MM.1S (cell line): Measurements from ENCODE around the gene MISP3.

Experiments used
- DNase-seq: peaks from one replicate; pipeline ENCODE4 v3.0.0-alpha.2; 2015
- H2AFZ ChIP-seq: fragments of 300-600 bp; sonication (generic); 2 replicates; pipeline ENCODE4 v1.6.0; 2016; ENCODE audit warnings: antibody characterized with exemption, low read length
- H3F3A ChIP-seq: fragments of 300-600 bp; sonication (generic); 2 replicates; pipeline ENCODE4 v1.6.1; 2016; ENCODE audit warnings: mild to moderate bottlenecking, antibody characterized with exemption, low read length, moderate library complexity, mixed read lengths; ENCODE audit not compliant: insufficient read depth
- H3K27ac ChIP-seq: fragments of 300-600 bp; sonication (generic); 2 replicates; pipeline ENCODE4 v1.5.1; 2016; ENCODE audit warnings: mild to moderate bottlenecking, low read length
- H3K27me3 ChIP-seq: fragments of 300-600 bp; sonication (generic); replicated peaks from 2 replicates; pipeline ENCODE4 v1.6.0; 2016; ENCODE audit warnings: low read length; ENCODE audit not compliant: insufficient read depth
- H3K36me3 ChIP-seq: fragments of 300-600 bp; sonication (generic); replicated peaks from 2 replicates; pipeline ENCODE4 v1.6.1; 2016; ENCODE audit warnings: mild to moderate bottlenecking, low read length, mixed read lengths; ENCODE audit not compliant: insufficient read depth
- H3K4me1 ChIP-seq: fragments of 300-600 bp; sonication (generic); 2 replicates; pipeline ENCODE4 v1.6.1; 2016; ENCODE audit warnings: low read length, mixed read lengths
- H3K4me2 ChIP-seq: fragments of 300-600 bp; sonication (generic); 2 replicates; pipeline ENCODE4 v1.6.0; 2016; ENCODE audit warnings: low read depth, low read length
- H3K4me3 ChIP-seq: fragments of 300-600 bp; sonication (generic); 2 replicates; pipeline ENCODE4 v1.5.1; 2016; ENCODE audit warnings: low read length, mixed read lengths
- H3K79me2 ChIP-seq: fragments of 300-600 bp; sonication (generic); 2 replicates; pipeline ENCODE4 v1.6.1; 2016; ENCODE audit warnings: mixed run types, low read length, mixed read lengths
- H3K9ac ChIP-seq: fragments of 300-600 bp; sonication (generic); 2 replicates; pipeline ENCODE4 v1.6.1; 2016; ENCODE audit warnings: low read length, mixed read lengths
- H3K9me2 ChIP-seq: fragments of 300-600 bp; sonication (generic); replicated peaks from 2 replicates; pipeline ENCODE4 v1.6.1; 2016; ENCODE audit warnings: mild to moderate bottlenecking, low read length, mixed read lengths; ENCODE audit not compliant: insufficient read depth
- H3K9me3 ChIP-seq: fragments of 300-600 bp; sonication (generic); replicated peaks from 2 replicates; pipeline ENCODE4 v1.6.1; 2016; ENCODE audit warnings: mild to moderate bottlenecking, low read length, mixed read lengths; ENCODE audit not compliant: insufficient read depth
- H4K20me1 ChIP-seq: fragments of 300-600 bp; sonication (generic); 2 replicates; pipeline ENCODE4 v1.6.1; 2016; ENCODE audit warnings: mild to moderate bottlenecking, low read length, moderate library complexity, mixed read lengths; ENCODE audit not compliant: insufficient read depth
- EZH2 ChIP-seq: fragments of 300-600 bp; sonication (generic); optimal IDR thresholded peaks from 2 replicates; pipeline ENCODE3; 2017; ENCODE audit warnings: low read depth, mild to moderate bottlenecking, antibody characterized with exemption, low read length, mixed read lengths
- EZH2phosphoT487 ChIP-seq: fragments of 300-600 bp; sonication (generic); IDR thresholded peaks from 2 replicates; pipeline ENCODE4 v1.6.1; 2018; ENCODE audit warnings: antibody characterized with exemption, low read length
- TF ChIP-seq, protein P1 (sequence below): fragments of 300-600 bp; sonication (generic); IDR thresholded peaks from 2 replicates; pipeline ENCODE4 v1.5.1; 2016; ENCODE audit warnings: antibody characterized with exemption, low read length, mixed read lengths

Gene MISP3

DNA sequence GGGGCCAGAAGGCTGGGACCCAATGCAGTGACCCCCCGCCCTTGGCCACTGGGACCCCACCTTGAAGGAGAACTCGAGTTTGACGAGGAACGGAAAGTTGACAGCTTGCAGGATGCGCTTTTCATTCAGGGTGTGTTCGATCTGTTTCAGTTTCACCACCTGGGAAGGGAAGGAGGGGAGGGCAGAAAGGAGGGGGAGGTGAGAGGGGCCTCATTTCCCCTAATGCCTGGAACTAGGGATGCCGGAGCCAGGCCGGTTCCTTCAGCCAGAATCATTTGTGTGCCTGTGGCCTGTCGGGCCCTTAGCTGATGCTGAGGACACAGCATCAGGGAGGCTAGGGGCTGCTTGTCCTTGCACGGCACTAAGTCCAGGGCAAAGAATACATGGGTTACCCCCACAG, 30.2 kb downstream of the MISP3 start:
- DNase-seq: peak; percentile 40
- Histone ChIP-seq H2AFZ (peak overlapping the region; percentile 57), H3K4me2 (peak overlapping the region; percentile 73), H3K27ac (peak overlapping the region; percentile 78), H4K20me1 (no peaks in the 10 kb centered on the region), H3K9me3 (no peaks in the 10 kb centered on the region), H3K36me3 (no peaks in the 10 kb centered on the region), H3K4me3 (peak overlapping the region; percentile 25), H3K27me3 (no peaks in the 10 kb centered on the region), H3F3A (peaks cover 22% of the 10 kb centered on the region), H3K4me1 (peaks cover 19% of the 10 kb centered on the region), H3K79me2 (no peaks in the 10 kb centered on the region), H3K9ac (peak overlapping the region; percentile 38), H3K9me2 (no peaks in the 10 kb centered on the region)
- TF ChIP-seq EZH2 (no peak), EZH2phosphoT487 (no peak)
- TF ChIP-seq, protein P1, sequence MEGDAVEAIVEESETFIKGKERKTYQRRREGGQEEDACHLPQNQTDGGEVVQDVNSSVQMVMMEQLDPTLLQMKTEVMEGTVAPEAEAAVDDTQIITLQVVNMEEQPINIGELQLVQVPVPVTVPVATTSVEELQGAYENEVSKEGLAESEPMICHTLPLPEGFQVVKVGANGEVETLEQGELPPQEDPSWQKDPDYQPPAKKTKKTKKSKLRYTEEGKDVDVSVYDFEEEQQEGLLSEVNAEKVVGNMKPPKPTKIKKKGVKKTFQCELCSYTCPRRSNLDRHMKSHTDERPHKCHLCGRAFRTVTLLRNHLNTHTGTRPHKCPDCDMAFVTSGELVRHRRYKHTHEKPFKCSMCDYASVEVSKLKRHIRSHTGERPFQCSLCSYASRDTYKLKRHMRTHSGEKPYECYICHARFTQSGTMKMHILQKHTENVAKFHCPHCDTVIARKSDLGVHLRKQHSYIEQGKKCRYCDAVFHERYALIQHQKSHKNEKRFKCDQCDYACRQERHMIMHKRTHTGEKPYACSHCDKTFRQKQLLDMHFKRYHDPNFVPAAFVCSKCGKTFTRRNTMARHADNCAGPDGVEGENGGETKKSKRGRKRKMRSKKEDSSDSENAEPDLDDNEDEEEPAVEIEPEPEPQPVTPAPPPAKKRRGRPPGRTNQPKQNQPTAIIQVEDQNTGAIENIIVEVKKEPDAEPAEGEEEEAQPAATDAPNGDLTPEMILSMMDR: no peak

DNA sequence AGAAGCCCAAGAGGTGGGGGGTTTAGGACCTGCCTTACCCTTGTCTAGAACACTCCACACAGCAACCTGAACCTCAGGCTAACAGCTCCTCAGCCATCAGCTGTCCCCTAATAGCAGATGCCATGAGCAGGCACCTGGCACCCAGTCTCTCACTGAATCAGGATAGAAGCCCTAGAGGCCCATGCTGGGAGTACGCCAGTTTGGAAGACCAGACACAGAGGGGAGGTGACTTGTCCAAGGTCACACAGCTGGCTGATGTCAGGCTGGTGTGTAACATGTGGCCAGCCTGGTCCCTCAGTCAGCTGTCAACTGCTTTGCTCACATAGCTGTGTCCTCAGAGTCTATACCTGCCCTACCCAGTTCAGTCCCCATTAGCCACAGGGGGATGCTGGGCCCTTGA, 30.7 kb downstream of the MISP3 start:
- Histone ChIP-seq H3K9me2 (no peaks in the 10 kb centered on the region), H3K36me3 (no peaks in the 10 kb centered on the region), H2AFZ (0 out of 2 replicates have a peak overlapping the region, but pooled peaks have one; percentile 57), H3K4me2 (peak overlapping the region; percentile 73), H3K27me3 (no peaks in the 10 kb centered on the region), H3K9me3 (no peaks in the 10 kb centered on the region), H3F3A (peaks cover 22% of the 10 kb centered on the region), H3K9ac (peak overlapping the region; percentile 38; the same call in 1 of the 2 replicates), H4K20me1 (no peaks in the 10 kb centered on the region), H3K27ac (peak overlapping the region; percentile 78), H3K79me2 (no peaks in the 10 kb centered on the region), H3K4me3 (0 out of 2 replicates have a peak overlapping the region, but pooled peaks have one; percentile 25), H3K4me1 (peaks cover 19% of the 10 kb centered on the region)
- DNase-seq: peak; percentile 62
- no peak for TF ChIP-seq EZH2
- TF ChIP-seq, protein P1: peak; percentile 33

DNA sequence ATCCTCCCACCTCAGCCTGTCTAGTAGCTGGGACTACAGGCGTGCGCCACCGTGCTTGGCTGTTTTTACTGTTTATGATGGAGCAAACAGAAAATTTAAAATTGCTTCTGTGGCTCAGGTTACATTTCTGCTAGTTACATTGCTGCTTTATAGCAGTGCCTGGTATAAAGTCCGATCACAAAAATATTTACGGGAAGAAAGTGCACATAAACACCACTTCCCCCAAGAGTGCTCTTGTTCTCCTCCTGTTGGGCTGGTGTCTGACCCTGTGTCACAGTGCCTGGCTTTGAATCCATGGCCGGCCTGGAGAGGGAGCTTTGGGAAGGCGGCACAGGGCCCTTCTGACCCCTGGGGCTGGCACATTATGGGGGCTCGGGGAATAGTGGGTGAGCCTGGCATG, 33.1 kb downstream of the MISP3 start:
- Histone ChIP-seq H4K20me1 (no peaks in the 10 kb centered on the region), H3K9ac (no peak overlapping the region), H3K9me3 (no peaks in the 10 kb centered on the region), H3K27me3 (no peaks in the 10 kb centered on the region), H2AFZ (no peak overlapping the region), H3K9me2 (no peaks in the 10 kb centered on the region), H3K27ac (no peak overlapping the region), H3K4me3 (no peak overlapping the region), H3K4me2 (no peak overlapping the region), H3F3A (peaks cover 22% of the 10 kb centered on the region), H3K79me2 (peaks cover 7% of the 10 kb centered on the region; the same call in 1 of the 2 replicates), H3K36me3 (no peaks in the 10 kb centered on the region), H3K4me1 (peaks cover 19% of the 10 kb centered on the region)
- DNase-seq: no peak
- no peak for TF ChIP-seq EZH2
- no peak for TF ChIP-seq EZH2phosphoT487
- TF ChIP-seq, protein P1: no peak
